Measurements from ENCODE around the gene L3MBTL4. TPM values are rescaled to one million over a fixed set of nuclear protein-coding genes. Genes with fewer than 3 reads are reported as not detected.

L3MBTL4 gene
- total RNA-seq, 1 experiment from 2014 or later: 1.4 TPM

DNA sequence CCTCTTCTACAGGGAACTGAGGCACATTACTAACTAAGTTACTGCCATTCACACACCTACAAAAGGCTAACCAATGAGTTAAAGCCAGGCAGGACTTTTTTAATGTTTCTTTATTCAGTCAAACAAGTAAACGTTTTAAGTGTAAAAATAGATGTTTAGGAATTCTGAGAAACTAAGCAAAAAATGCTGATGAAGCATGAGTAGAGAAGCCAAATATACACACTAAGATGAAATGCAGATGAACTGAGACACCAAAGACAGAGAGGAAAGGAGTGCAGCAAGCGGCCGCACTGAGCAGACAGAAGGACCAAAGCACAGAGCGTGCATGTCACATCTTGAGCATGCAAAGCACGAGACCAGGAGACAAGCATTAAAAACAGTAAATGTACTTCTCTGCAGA is 17.9 kb downstream of the L3MBTL4 start:
- peaks cover 7% of the 10 kb centered on the region for H3K9me3 Mint-ChIP-seq
- TF ChIP-seq, protein P1, sequence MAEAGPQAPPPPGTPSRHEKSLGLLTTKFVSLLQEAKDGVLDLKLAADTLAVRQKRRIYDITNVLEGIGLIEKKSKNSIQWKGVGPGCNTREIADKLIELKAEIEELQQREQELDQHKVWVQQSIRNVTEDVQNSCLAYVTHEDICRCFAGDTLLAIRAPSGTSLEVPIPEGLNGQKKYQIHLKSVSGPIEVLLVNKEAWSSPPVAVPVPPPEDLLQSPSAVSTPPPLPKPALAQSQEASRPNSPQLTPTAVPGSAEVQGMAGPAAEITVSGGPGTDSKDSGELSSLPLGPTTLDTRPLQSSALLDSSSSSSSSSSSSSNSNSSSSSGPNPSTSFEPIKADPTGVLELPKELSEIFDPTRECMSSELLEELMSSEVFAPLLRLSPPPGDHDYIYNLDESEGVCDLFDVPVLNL (CRISPR knock-in tag; IDR thresholded peaks at IDR 0.05; ENCODE audit: borderline replicate concordance, low read depth): no peak
- no peak overlapping the region for H3K27ac Mint-ChIP-seq
- H3K36me3 Mint-ChIP-seq: peaks cover 4% of the 10 kb centered on the region
- ATAC-seq (no peak), DNase-seq (ENCODE audit: low spot score) (no peak)
- ChIA-PET CTCF (no interaction called here), POLR2A (no interaction called here)
- H3K4me1 Mint-ChIP-seq: no peaks in the 10 kb centered on the region
- no peak overlapping the region for H3K4me3 Mint-ChIP-seq
- H3K27me3 Mint-ChIP-seq (ENCODE audit: low read depth): no peaks in the 10 kb centered on the region

GRCh38 chr18:6396276-6396675 is 18.4 kb downstream of the L3MBTL4 start:
- no peak for DNase-seq (ENCODE audit: low spot score)
- H3K27ac Mint-ChIP-seq: no peak overlapping the region
- H3K4me3 Mint-ChIP-seq: no peak overlapping the region
- H3K27me3 Mint-ChIP-seq (ENCODE audit: low read depth): no peaks in the 10 kb centered on the region
- H3K9me3 Mint-ChIP-seq: peaks cover 12% of the 10 kb centered on the region
- ATAC-seq: no peak
- no peak for TF ChIP-seq NR2C2 (CRISPR knock-in tag; IDR thresholded peaks at IDR 0.05)
- TF ChIP-seq NR1H2 (CRISPR knock-in tag; IDR thresholded peaks at IDR 0.05): no peak
- ChIA-PET POLR2A (no interaction called here), CTCF (no interaction called here)
- H3K36me3 Mint-ChIP-seq: peaks cover 10% of the 10 kb centered on the region
- no peaks in the 10 kb centered on the region for H3K4me1 Mint-ChIP-seq

DNA sequence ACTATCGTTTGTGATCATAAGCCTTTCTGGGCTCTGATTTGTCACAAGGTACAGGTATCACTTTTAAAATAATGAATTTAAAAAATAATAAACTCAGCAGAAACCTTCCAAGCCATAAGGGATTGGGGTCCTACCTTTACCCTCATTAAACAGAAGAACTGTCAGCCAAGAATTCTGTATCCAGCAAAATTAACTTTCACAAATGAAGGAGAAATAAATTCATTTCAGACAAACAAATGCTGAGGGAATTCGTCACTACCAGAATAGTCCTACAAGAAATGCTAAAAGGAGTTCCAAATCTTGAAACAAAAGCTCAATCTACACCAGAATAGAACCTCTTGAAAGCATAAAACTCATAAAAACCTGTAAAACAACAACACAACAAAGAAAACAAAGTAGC is 25.7 kb downstream of the L3MBTL4 start:
- H3K27ac Mint-ChIP-seq: no peak overlapping the region
- H3K4me3 Mint-ChIP-seq: no peak overlapping the region
- ChIA-PET POLR2A (no interaction called here), CTCF (no interaction called here)
- DNase-seq (ENCODE audit: low spot score): no peak
- H3K9me3 Mint-ChIP-seq: peaks cover 29% of the 10 kb centered on the region
- TF ChIP-seq ZNF121 (CRISPR knock-in tag; IDR thresholded peaks at IDR 0.05): no peak
- TF ChIP-seq, protein P1 (CRISPR knock-in tag; IDR thresholded peaks at IDR 0.05; ENCODE audit: borderline replicate concordance, low read depth): no peak
- no peak for TF ChIP-seq ERG (CRISPR knock-in tag; IDR thresholded peaks at IDR 0.05)
- TF ChIP-seq AR (CRISPR knock-in tag; IDR thresholded peaks at IDR 0.05): no peak
- TF ChIP-seq ZNF512 (CRISPR knock-in tag; IDR thresholded peaks at IDR 0.05; ENCODE audit: borderline replicate concordance): no peak
- TF ChIP-seq, protein P2, sequence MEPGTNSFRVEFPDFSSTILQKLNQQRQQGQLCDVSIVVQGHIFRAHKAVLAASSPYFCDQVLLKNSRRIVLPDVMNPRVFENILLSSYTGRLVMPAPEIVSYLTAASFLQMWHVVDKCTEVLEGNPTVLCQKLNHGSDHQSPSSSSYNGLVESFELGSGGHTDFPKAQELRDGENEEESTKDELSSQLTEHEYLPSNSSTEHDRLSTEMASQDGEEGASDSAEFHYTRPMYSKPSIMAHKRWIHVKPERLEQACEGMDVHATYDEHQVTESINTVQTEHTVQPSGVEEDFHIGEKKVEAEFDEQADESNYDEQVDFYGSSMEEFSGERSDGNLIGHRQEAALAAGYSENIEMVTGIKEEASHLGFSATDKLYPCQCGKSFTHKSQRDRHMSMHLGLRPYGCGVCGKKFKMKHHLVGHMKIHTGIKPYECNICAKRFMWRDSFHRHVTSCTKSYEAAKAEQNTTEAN (CRISPR knock-in tag; IDR thresholded peaks at IDR 0.05): no peak
- no peak for TF ChIP-seq MYBL2 (CRISPR knock-in tag; IDR thresholded peaks at IDR 0.05)
- no peak for TF ChIP-seq CBFB (CRISPR knock-in tag; IDR thresholded peaks at IDR 0.05; ENCODE audit: low read depth)
- TF ChIP-seq, protein P3, sequence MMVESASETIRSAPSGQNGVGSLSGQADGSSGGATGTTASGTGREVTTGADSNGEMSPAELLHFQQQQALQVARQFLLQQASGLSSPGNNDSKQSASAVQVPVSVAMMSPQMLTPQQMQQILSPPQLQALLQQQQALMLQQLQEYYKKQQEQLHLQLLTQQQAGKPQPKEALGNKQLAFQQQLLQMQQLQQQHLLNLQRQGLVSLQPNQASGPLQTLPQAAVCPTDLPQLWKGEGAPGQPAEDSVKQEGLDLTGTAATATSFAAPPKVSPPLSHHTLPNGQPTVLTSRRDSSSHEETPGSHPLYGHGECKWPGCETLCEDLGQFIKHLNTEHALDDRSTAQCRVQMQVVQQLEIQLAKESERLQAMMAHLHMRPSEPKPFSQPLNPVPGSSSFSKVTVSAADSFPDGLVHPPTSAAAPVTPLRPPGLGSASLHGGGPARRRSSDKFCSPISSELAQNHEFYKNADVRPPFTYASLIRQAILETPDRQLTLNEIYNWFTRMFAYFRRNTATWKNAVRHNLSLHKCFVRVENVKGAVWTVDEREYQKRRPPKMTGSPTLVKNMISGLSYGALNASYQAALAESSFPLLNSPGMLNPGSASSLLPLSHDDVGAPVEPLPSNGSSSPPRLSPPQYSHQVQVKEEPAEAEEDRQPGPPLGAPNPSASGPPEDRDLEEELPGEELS (CRISPR knock-in tag; IDR thresholded peaks at IDR 0.05): no peak
- TF ChIP-seq ZNF532 (CRISPR knock-in tag; IDR thresholded peaks at IDR 0.05; ENCODE audit: borderline replicate concordance): no peak
- TF ChIP-seq ESRRA (CRISPR knock-in tag; IDR thresholded peaks at IDR 0.05; ENCODE audit: borderline replicate concordance): no peak
- no peaks in the 10 kb centered on the region for H3K4me1 Mint-ChIP-seq
- H3K36me3 Mint-ChIP-seq: peaks cover 22% of the 10 kb centered on the region
- no peak for ATAC-seq
- no peaks in the 10 kb centered on the region for H3K27me3 Mint-ChIP-seq (ENCODE audit: low read depth)

Measured in WTC11 (cell line).